Psoas muscle (tissue), 8 donors: ENCODE measurements around the gene FARP1. TPM values are rescaled to one million over a fixed set of nuclear protein-coding genes. Genes with fewer than 3 reads are reported as not detected.

Source experiments
- ATAC-seq, 4 donors: fragments of 200-7000 bp; cut with Tn5 transposase; one replicate each; pipeline ENCODE4 v1.9.1; 2020; ENCODE audit warnings: moderate library complexity in 3 of 4, mild to moderate bottlenecking in 2 of 4
- DNase-seq, 2 donors: peaks; one replicate each; pipeline ENCODE4 v3.0.0-alpha.2; 2020
- H3K27ac ChIP-seq: fragments of 200-600 bp; one replicate; pipeline ENCODE4 v1.8.0; 2022
- H3K27me3 ChIP-seq, 3 donors: fragments of 200-600 bp in 1 of 3; one replicate each; pipeline versions ENCODE4 v1.6.1 to v1.8.0; 2013 to 2022; ENCODE audit warnings: low read length in 2 of 3, mild to moderate bottlenecking in 2 of 3, moderate library complexity in 1 of 3; ENCODE audit not compliant: insufficient read depth in 3 of 3
- H3K36me3 ChIP-seq, 2 donors: fragments of 200-600 bp in 1 of 2; one replicate each; pipeline versions ENCODE4 v1.6.1 to v1.8.0; 2013 to 2022; ENCODE audit warnings: low read depth in 1 of 2, mild to moderate bottlenecking in 1 of 2, moderate library complexity in 1 of 2; ENCODE audit not compliant: insufficient read depth in 1 of 2
- H3K4me1 ChIP-seq: fragments of 200-600 bp; one replicate; pipeline ENCODE4 v1.8.0; 2022
- H3K4me3 ChIP-seq: fragments of 200-600 bp; one replicate; pipeline ENCODE4 v1.8.0; 2022; ENCODE audit warnings: mild to moderate bottlenecking
- H3K9me3 ChIP-seq: fragments of 200-600 bp; one replicate; pipeline ENCODE4 v1.8.0; 2022
- WGBS, 3 donors: extraction: QIAGEN DNeasy Blood & Tissue Kit; methylation state at CpG; one replicate each; pipeline versions ENCODE4 v1.1.6 to v1.1.7; 2013; 5-methylcytosine and 5-hydroxymethylcytosine counted together
- intact Hi-C, 2 donors: fragments of 100-400 bp; cut with DNase I; formaldehyde crosslinking; loops; one replicate each; pipeline versions ENCODE4 v1.11.0 to v1.14.2; 2022
- polyA plus RNA-seq, 3 donors: library from polyadenylated mRNA; stranded (reverse); fragments of 200-250 nt; gene quantifications; one replicate each; pipeline ENCODE4 v1.2.3, GENCODE V29; 2013
- total RNA-seq, 4 donors: library from RNA; stranded (reverse); fragmentation: NEBNext Ultra II Directional in 2 of 4; extraction: Animal tissue kit (Norgen Biotek cat#: 25700) in 2 of 4; gene quantifications; one replicate each; pipeline versions ENCODE4 v1.2.1 to v1.2.4, GENCODE V29; 2021 to 2023
- TF ChIP-seq, protein P1 (sequence below): fragments of 200-600 bp; IDR thresholded peaks from one replicate; pipeline ENCODE4 v1.8.0; 2022; ENCODE audit warnings: antibody characterized with exemption
- donor health status: healthy with polysubstance abuse.
- donor health status: DM: no; HTN: no; CAD: no; lungs with moderate emphysema.
- donor health status: Bipolar disorder and iron deficiency.
- donor health status: healthy.
- donor health status: DM: yes; HTN: yes; CAD: no.
- donor health status: DM: no; HTN: no; CAD: no.
- donor health status: DM: no; HTN: no; CAD: no.
- donor health status: DM: yes; HTN: yes; CAD: no.

Gene FARP1
- total and polyA plus RNA-seq, 7 donors: 5.7 to 19.4 (median 9.2) TPM

DNA sequence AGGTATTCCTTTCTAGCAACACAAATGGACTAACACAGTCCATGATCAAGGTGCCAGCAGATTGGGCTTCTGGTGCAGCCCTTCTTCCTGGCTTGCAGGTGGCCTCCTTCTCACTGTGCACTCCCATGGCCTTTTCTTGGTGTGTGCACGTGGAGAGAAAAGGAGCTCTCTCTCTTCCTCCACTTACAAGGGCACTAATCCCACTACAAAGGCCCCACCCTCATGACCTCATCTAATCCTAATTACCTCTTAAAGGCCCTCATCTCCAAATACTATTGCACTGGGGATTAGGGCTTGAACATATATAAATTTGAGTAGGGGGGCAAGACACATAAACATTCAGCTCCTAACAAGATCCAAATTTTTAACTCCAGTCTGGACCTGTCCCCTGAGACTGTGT lies 19.7 kb upstream of the FARP1 start:
- Histone ChIP-seq H3K4me1 (no peaks in the 10 kb centered on the region), H3K27ac (no peak overlapping the region), H3K4me3 (no peak overlapping the region), H3K27me3 (no peaks in the 10 kb centered on the region), H3K36me3 (no peaks in the 10 kb centered on the region), H3K9me3 (no peaks in the 10 kb centered on the region)
- intact Hi-C loops: no loop called here
- DNase-seq: no peak
- TF ChIP-seq, protein P1, sequence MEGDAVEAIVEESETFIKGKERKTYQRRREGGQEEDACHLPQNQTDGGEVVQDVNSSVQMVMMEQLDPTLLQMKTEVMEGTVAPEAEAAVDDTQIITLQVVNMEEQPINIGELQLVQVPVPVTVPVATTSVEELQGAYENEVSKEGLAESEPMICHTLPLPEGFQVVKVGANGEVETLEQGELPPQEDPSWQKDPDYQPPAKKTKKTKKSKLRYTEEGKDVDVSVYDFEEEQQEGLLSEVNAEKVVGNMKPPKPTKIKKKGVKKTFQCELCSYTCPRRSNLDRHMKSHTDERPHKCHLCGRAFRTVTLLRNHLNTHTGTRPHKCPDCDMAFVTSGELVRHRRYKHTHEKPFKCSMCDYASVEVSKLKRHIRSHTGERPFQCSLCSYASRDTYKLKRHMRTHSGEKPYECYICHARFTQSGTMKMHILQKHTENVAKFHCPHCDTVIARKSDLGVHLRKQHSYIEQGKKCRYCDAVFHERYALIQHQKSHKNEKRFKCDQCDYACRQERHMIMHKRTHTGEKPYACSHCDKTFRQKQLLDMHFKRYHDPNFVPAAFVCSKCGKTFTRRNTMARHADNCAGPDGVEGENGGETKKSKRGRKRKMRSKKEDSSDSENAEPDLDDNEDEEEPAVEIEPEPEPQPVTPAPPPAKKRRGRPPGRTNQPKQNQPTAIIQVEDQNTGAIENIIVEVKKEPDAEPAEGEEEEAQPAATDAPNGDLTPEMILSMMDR: no peak
- no peak for ATAC-seq
- 67 to 100% (median 72%) methylated on average over 1 of the region's 1 CpG for WGBS, 3 donors

DNA sequence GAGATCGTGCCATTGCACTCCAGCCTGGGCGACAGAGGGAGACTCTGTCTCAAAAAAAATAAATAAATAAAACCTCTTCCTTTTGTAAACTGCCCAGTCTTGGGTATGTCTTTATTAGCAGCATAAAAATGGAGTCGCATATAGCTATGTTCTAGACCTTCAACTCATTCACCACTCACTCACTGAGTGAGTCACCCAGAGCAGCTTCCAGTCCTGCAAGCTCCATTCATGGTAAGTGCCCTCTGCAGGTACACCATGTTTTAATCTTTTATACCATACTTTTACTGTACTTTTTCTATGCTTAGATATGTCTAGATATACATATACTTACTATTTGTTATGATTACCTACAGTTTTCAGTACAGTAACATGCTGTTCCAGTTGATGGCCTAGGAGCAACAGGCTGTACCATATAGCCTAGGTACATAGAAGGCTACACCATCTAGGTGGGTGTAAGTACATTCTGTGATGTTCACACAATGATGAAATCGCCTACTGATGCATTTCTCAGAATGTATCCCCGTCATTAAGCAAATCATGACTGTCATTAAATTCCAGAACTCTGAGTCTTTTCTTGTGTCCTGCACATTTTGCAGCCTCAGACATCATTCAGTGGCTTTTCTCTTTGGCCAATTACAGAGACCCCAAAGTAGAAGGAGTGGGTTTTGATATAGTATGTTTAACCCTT lies 13.7 kb upstream of the FARP1 start:
- no peak for DNase-seq
- no peaks in the 10 kb centered on the region for H3K36me3 ChIP-seq
- WGBS, 3 donors: 84 to 90% (median 90%) methylated on average over 5 of the region's 5 CpGs
- no peaks in the 10 kb centered on the region for H3K27me3 ChIP-seq
- H3K4me3 ChIP-seq: no peak overlapping the region
- intact Hi-C loops: no loop called here
- ATAC-seq: no peak
- no peak overlapping the region for H3K27ac ChIP-seq
- H3K9me3 ChIP-seq: no peaks in the 10 kb centered on the region
- TF ChIP-seq, protein P1: no peak
- H3K4me1 ChIP-seq: no peaks in the 10 kb centered on the region

DNA sequence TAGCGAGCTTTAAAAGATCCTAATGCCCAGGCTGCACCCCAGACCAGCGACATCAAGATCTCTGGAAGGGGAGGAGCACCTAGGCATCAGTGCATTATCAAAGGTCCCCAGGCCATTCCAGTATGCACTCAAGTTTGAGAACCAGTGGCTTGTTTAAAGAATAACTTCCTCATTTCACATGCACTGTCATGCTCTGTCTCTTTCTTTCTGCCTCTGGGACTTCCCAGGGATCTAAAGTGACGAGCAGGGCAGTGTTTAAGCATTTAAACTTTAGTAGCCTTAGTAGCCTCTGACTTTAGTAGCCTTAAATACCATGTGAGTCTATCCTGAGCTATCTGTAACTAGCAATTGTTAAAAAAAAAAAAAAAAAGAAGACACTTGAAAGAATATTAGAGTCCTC lies 8.9 kb upstream of the FARP1 start:
- Histone ChIP-seq H3K27me3 (no peaks in the 10 kb centered on the region), H3K36me3 (no peaks in the 10 kb centered on the region), H3K9me3 (no peaks in the 10 kb centered on the region), H3K27ac (no peak overlapping the region), H3K4me1 (no peaks in the 10 kb centered on the region), H3K4me3 (no peak overlapping the region)
- 74 to 77% (median 76%) methylated on average over 3 of the region's 3 CpGs for WGBS, 3 donors
- TF ChIP-seq, protein P1: no peak
- ATAC-seq (no peak), DNase-seq (no peak)
- intact Hi-C loops: no loop called here

DNA sequence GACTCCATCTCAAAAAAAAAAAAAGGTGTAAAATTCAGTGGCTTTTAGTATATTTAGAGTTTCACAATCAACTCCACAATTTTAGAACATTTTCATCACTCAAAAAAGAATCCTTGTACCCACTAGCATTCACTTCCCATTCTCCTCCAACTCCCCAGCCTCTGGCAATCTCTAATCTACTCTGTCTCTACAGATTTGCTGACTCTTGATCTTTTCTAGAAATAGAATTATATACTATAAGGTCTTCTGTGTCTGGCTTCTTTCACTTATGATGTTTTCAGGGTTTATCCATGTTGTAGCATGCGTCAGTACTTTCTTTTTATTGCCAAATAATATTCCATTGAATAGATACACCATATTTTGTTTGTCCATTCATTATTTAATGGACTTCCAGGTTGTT lies 8.0 kb upstream of the FARP1 start:
- no peaks in the 10 kb centered on the region for H3K27me3 ChIP-seq
- TF ChIP-seq, protein P1: no peak
- H3K4me1 ChIP-seq: no peaks in the 10 kb centered on the region
- ATAC-seq (no peak), DNase-seq (no peak)
- no peak overlapping the region for H3K27ac ChIP-seq
- WGBS, 3 donors: 98% methylated on average over 1 of the region's 1 CpG
- no peaks in the 10 kb centered on the region for H3K36me3 ChIP-seq
- intact Hi-C loops: no loop called here
- no peak overlapping the region for H3K4me3 ChIP-seq
- H3K9me3 ChIP-seq: no peaks in the 10 kb centered on the region

DNA sequence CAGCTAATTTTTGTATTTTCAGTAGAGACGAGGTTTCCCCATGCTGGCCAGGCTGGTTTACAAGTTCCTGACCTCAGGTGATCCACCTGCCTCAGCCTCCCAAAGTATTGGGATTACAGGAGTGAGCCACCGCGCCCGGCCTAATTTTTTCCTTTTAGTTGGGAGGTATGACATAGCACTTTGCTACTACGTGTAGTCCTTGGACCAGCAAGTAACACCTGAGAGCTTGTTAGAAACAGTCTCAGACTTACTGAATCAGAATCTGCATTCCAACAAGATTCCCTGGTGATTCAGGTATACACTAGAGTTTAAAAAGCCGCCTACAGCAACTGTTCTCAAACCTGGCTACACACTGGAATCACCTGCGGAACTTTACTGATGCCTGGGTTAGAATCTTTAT lies 1.8 kb upstream of the FARP1 start:
- TF ChIP-seq, protein P1: no peak
- 91 to 97% (median 94%) methylated on average over 7 of the region's 7 CpGs for WGBS, 3 donors
- Histone ChIP-seq H3K4me1 (peaks cover 9% of the 10 kb centered on the region), H3K27ac (no peak overlapping the region), H3K27me3 (peaks cover 0 to 16% (median 0%) of the 10 kb centered on the region in 3 donors), H3K4me3 (no peak overlapping the region), H3K9me3 (no peaks in the 10 kb centered on the region), H3K36me3 (no peaks in the 10 kb centered on the region)
- intact Hi-C loops: loop anchor here in 1 of 2 donors (10.0 kb wide), 2 partner anchors 254 to 534 kb away; no protein-coding TSS in a partner anchor
- no peak for ATAC-seq
- no peak for DNase-seq
